HUES6 (cell line): ENCODE measurements around the gene SLC16A10.
"Not testable (repeated sequence)": the region's sequence is repeated elsewhere in the genome, so short reads cannot be mapped to it uniquely, and the experiment has no call there.

ENCODE experiments used
- H3K27ac ChIP-seq: 2 replicates; pipeline ENCODE4 v1.7.0; 2013; ENCODE audit warnings: low read depth, mild to moderate bottlenecking, low read length, inconsistent platforms
- H3K27me3 ChIP-seq: 2 replicates; pipeline ENCODE4 v1.6.1; 2013; ENCODE audit warnings: low read length; ENCODE audit not compliant: control insufficient read depth, insufficient read depth
- H3K36me3 ChIP-seq: 2 replicates; pipeline ENCODE4 v1.6.1; 2013; ENCODE audit warnings: low read length; ENCODE audit not compliant: control insufficient read depth, insufficient read depth
- H3K4me1 ChIP-seq: 2 replicates; pipeline ENCODE4 v1.6.1; 2013; ENCODE audit warnings: low read length; ENCODE audit not compliant: control insufficient read depth, insufficient read depth
- H3K4me3 ChIP-seq: 2 replicates; pipeline ENCODE4 v1.5.1; 2013; ENCODE audit warnings: low read depth, low read length
- H3K9ac ChIP-seq: one replicate; pipeline ENCODE4 v1.6.1; 2013; ENCODE audit warnings: mild to moderate bottlenecking, low read length
- H3K9me3 ChIP-seq: 2 replicates; pipeline ENCODE4 v1.6.1; 2013; ENCODE audit warnings: low read depth, low read length; ENCODE audit not compliant: control insufficient read depth, insufficient read depth

The SLC16A10 gene

GRCh38 chr6:111250791-111251354 lies 163.6 kb downstream of the SLC16A10 start:
- Histone ChIP-seq H3K4me1 (peaks cover 38% of the 10 kb centered on the region), H3K4me3 (no peak overlapping the region), H3K9me3 (no peaks in the 10 kb centered on the region), H3K9ac (no peak overlapping the region), H3K27me3 (peaks cover 10% of the 10 kb centered on the region; the same call in 1 of the 2 replicates), H3K36me3 (no peaks in the 10 kb centered on the region), H3K27ac (no peak overlapping the region)

- H3K4me1 ChIP-seq, result peaks cover 52% of the 10 kb centered on the region
- H3K9me3 ChIP-seq, result no peaks in the 10 kb centered on the region
- no peak overlapping the region for H3K4me3 ChIP-seq
- no peak overlapping the region for H3K9ac ChIP-seq
- no peak overlapping the region for H3K27ac ChIP-seq
- H3K36me3 ChIP-seq, result no peaks in the 10 kb centered on the region
- peaks cover 10% of the 10 kb centered on the region; the same call in 1 of the 2 replicates for H3K27me3 ChIP-seq
Measured at GRCh38 chr6:111252726-111253125, 165.4 kb downstream of the SLC16A10 start.

- H3K4me3 ChIP-seq, result peak overlapping the region; percentile 30
Measured at GRCh38 chr6:111254004-111254778, 166.9 kb downstream of the SLC16A10 start.

GRCh38 chr6:111254779-111255166 lies 167.5 kb downstream of the SLC16A10 start:
- peaks cover 10% of the 10 kb centered on the region; the same call in 1 of the 2 replicates for H3K27me3 ChIP-seq
- peak overlapping the region; percentile 81 for H3K9ac ChIP-seq
- peak overlapping the region; percentile 87 for H3K27ac ChIP-seq
- H3K4me1 ChIP-seq, result peaks cover 59% of the 10 kb centered on the region
- H3K4me3 ChIP-seq, result peak overlapping the region; percentile 28; the same call in 1 of the 2 replicates
- no peaks in the 10 kb centered on the region for H3K36me3 ChIP-seq
- no peaks in the 10 kb centered on the region for H3K9me3 ChIP-seq

More at GRCh38 chr6:111254004-111254778, 166.9 kb downstream of the SLC16A10 start:
- H3K4me1 ChIP-seq, result peaks cover 59% of the 10 kb centered on the region
- H3K9me3 ChIP-seq, result no peaks in the 10 kb centered on the region
- H3K9ac ChIP-seq, result peak overlapping the region; percentile 81
- no peaks in the 10 kb centered on the region for H3K36me3 ChIP-seq
- peak overlapping the region; percentile 87 for H3K27ac ChIP-seq
- peaks cover 10% of the 10 kb centered on the region; the same call in 1 of the 2 replicates for H3K27me3 ChIP-seq

GRCh38 chr6:111255838-111256237 lies 168.5 kb downstream of the SLC16A10 start:
- H3K36me3 ChIP-seq, H3K9me3 ChIP-seq, H3K27ac ChIP-seq: not testable (repeated sequence)
- Histone ChIP-seq H3K4me3 (peak overlapping the region; percentile 18; the same call in 1 of the 2 replicates), H3K27me3 (peaks cover 10% of the 10 kb centered on the region; the same call in 1 of the 2 replicates), H3K9ac (peak overlapping the region; percentile 55), H3K4me1 (peaks cover 58% of the 10 kb centered on the region)

GRCh38 chr6:111256646-111257045 lies 169.3 kb downstream of the SLC16A10 start:
- Histone ChIP-seq H3K4me3 (no peak overlapping the region), H3K9ac (no peak overlapping the region), H3K4me1 (peaks cover 55% of the 10 kb centered on the region)

GRCh38 chr6:111258010-111258409 lies 170.7 kb downstream of the SLC16A10 start:
- H3K27ac ChIP-seq, result no peak overlapping the region
- peaks cover 41% of the 10 kb centered on the region for H3K4me1 ChIP-seq

More at GRCh38 chr6:111256646-111257045, 169.3 kb downstream of the SLC16A10 start:
- Histone ChIP-seq H3K27me3 (peaks cover 10% of the 10 kb centered on the region; the same call in 1 of the 2 replicates), H3K27ac (no peak overlapping the region), H3K9me3 (no peaks in the 10 kb centered on the region), H3K36me3 (no peaks in the 10 kb centered on the region; the same call in 1 of the 2 replicates)

GRCh38 chr6:111258615-111259088 lies 171.3 kb downstream of the SLC16A10 start:
- H3K27ac ChIP-seq, result no peak overlapping the region; the same call in 1 of the 2 replicates
- H3K27me3 ChIP-seq, result peaks cover 6% of the 10 kb centered on the region; the same call in 1 of the 2 replicates
- peak overlapping the region; percentile 28; the same call in 1 of the 2 replicates for H3K4me3 ChIP-seq
- H3K36me3 ChIP-seq, result peaks cover 1% of the 10 kb centered on the region
- H3K9me3 ChIP-seq, result no peaks in the 10 kb centered on the region
- H3K4me1 ChIP-seq, result peaks cover 35% of the 10 kb centered on the region
- H3K9ac ChIP-seq, result peak overlapping the region; percentile 40

More at GRCh38 chr6:111258010-111258409, 170.7 kb downstream of the SLC16A10 start:
- Histone ChIP-seq H3K9ac (no peak overlapping the region), H3K36me3 (no peaks in the 10 kb centered on the region; the same call in 1 of the 2 replicates), H3K4me3 (no peak overlapping the region), H3K9me3 (no peaks in the 10 kb centered on the region), H3K27me3 (peaks cover 10% of the 10 kb centered on the region; the same call in 1 of the 2 replicates)

- Histone ChIP-seq H3K27ac (peak overlapping the region; percentile 39; the same call in 1 of the 2 replicates), H3K36me3 (peaks cover 7% of the 10 kb centered on the region), H3K9me3 (no peaks in the 10 kb centered on the region), H3K9ac (peak overlapping the region; percentile 57), H3K4me1 (peaks cover 28% of the 10 kb centered on the region), H3K27me3 (peaks cover 2% of the 10 kb centered on the region; the same call in 1 of the 2 replicates), H3K4me3 (peak overlapping the region; percentile 84)
Measured at GRCh38 chr6:111259089-111259831, 172.0 kb downstream of the SLC16A10 start.

- no peak overlapping the region for H3K9ac ChIP-seq
- H3K9me3 ChIP-seq, result no peaks in the 10 kb centered on the region
Measured at GRCh38 chr6:111260570-111261298, 173.4 kb downstream of the SLC16A10 start.

More at GRCh38 chr6:111260570-111261298, 173.4 kb downstream of the SLC16A10 start:
- peaks cover 24% of the 10 kb centered on the region for H3K4me1 ChIP-seq
- no peak overlapping the region for H3K27ac ChIP-seq
- H3K36me3 ChIP-seq, result peaks cover 14% of the 10 kb centered on the region
- H3K4me3 ChIP-seq, result peak overlapping the region; percentile 84
- H3K27me3 ChIP-seq, result no peaks in the 10 kb centered on the region
